Activated T-helper 1 cell treated with anti-CD3 and anti-CD28 coated beads, Interleukin-12 subunit alpha, Interleukin-12 subunit beta, Interleukin-2, Interleukin-4 antibody, amounts not matched to agents 30 ng/mL and 10 ng/mL and 1 ng/mL, durations not matched to agents 14 hours and 24 hours and 36 hours (primary cell): Measurements from ENCODE around the gene LY6G6F. TPM values are rescaled to one million over a fixed set of nuclear protein-coding genes. Genes with fewer than 3 reads are reported as not detected.

Source experiments
- DNase-seq: peaks from one replicate; pipeline ENCODE4 v3.0.0; 2021; ENCODE audit warnings: low spot score
- H3K27ac Mint-ChIP-seq: one replicate; pipeline ENCODE4 v1.8.0; 2021; ENCODE audit warnings: mild to moderate bottlenecking, mixed read lengths
- H3K27me3 Mint-ChIP-seq: one replicate; pipeline ENCODE4 v1.8.0; 2022; ENCODE audit warnings: mild to moderate bottlenecking, moderate library complexity, mixed read lengths; ENCODE audit not compliant: insufficient read depth
- H3K36me3 Mint-ChIP-seq: one replicate; pipeline ENCODE4 v1.8.0; 2021; ENCODE audit warnings: low read depth, mixed read lengths
- H3K4me1 Mint-ChIP-seq: one replicate; pipeline ENCODE4 v1.8.0; 2021; ENCODE audit warnings: low read depth, mixed read lengths
- H3K4me3 Mint-ChIP-seq: one replicate; pipeline ENCODE4 v1.8.0; 2021; ENCODE audit warnings: mild to moderate bottlenecking, moderate library complexity, mixed read lengths
- H3K9me3 Mint-ChIP-seq: one replicate; pipeline ENCODE4 v1.8.0; 2021; ENCODE audit warnings: mixed read lengths
- intact Hi-C: fragments of 100-400 bp; cut with micrococcal nuclease; formaldehyde crosslinking; loops from one replicate; pipeline ENCODE4 v1.15.1; 2024
- total RNA-seq: library from RNA; stranded (reverse); gene quantifications from 2 replicates; pipeline ENCODE4 v1.2.3, GENCODE V29; 2022

Gene LY6G6F
- total RNA-seq, 1 donor from 2014 or later = not detected

DNA sequence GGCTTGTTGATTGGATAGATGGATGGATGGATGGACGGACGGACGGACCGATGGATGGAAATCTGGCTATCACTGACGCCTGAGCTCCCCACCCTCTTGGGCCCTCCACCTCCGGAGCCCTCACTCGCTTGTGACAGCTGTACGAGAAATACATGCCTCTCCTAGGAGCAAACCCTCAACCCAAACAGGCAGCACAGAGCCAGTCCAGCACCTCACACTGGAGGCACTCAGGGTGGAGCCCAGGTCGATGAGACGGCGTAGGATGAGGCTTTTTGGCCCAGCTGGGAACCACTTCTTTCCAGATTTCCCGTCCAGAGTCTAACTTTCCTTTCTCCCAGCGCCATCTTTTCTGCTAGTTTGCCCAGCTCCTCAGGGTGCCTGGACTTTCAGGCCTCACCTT, 23.1 kb upstream of the LY6G6F start:
- DNase-seq = no peak
- intact Hi-C loops = no loop called here
- Mint-ChIP-seq H3K4me1 (peaks cover 24% of the 10 kb centered on the region), H3K9me3 (no peaks in the 10 kb centered on the region), H3K4me3 (no peak overlapping the region), H3K27ac (no peak overlapping the region), H3K27me3 (no peaks in the 10 kb centered on the region), H3K36me3 (peaks cover 19% of the 10 kb centered on the region)

DNA sequence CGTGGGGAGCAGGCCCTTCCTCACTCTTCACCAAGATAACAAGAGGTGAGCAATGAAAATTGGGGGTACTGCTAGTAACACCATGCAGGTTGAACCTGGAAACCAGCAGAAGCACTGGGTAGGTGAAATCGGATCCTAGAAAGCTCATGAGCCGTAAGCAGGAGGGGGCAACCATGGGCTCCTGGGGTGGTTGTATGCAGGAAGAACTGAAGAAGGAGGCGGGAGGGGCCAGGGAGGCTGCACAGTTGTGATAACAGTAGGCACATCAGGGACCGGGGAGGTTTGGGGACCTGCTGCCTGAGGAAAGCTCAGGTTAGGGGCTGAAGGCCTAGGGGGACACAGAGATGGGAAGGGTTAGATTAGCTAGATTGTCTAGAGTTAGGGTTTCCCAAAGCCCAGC, 20.2 kb upstream of the LY6G6F start:
- H3K9me3 Mint-ChIP-seq = no peaks in the 10 kb centered on the region

GRCh38 chr6:31687321-31687720, 19.3 kb upstream of the LY6G6F start:
- no peak overlapping the region for H3K27ac Mint-ChIP-seq
- DNase-seq = no peak
- no peak overlapping the region for H3K4me3 Mint-ChIP-seq
- no peaks in the 10 kb centered on the region for H3K9me3 Mint-ChIP-seq
- no peaks in the 10 kb centered on the region for H3K27me3 Mint-ChIP-seq
- intact Hi-C loops = no loop called here
- peaks cover 29% of the 10 kb centered on the region for H3K36me3 Mint-ChIP-seq
- H3K4me1 Mint-ChIP-seq = peaks cover 10% of the 10 kb centered on the region

More for the DNA sequence above, 20.2 kb upstream of the LY6G6F start:
- no peak for DNase-seq
- intact Hi-C loops = no loop called here
- H3K27ac Mint-ChIP-seq = no peak overlapping the region
- H3K4me1 Mint-ChIP-seq = peaks cover 13% of the 10 kb centered on the region
- no peaks in the 10 kb centered on the region for H3K27me3 Mint-ChIP-seq
- H3K4me3 Mint-ChIP-seq = no peak overlapping the region
- H3K36me3 Mint-ChIP-seq = peaks cover 28% of the 10 kb centered on the region

DNA sequence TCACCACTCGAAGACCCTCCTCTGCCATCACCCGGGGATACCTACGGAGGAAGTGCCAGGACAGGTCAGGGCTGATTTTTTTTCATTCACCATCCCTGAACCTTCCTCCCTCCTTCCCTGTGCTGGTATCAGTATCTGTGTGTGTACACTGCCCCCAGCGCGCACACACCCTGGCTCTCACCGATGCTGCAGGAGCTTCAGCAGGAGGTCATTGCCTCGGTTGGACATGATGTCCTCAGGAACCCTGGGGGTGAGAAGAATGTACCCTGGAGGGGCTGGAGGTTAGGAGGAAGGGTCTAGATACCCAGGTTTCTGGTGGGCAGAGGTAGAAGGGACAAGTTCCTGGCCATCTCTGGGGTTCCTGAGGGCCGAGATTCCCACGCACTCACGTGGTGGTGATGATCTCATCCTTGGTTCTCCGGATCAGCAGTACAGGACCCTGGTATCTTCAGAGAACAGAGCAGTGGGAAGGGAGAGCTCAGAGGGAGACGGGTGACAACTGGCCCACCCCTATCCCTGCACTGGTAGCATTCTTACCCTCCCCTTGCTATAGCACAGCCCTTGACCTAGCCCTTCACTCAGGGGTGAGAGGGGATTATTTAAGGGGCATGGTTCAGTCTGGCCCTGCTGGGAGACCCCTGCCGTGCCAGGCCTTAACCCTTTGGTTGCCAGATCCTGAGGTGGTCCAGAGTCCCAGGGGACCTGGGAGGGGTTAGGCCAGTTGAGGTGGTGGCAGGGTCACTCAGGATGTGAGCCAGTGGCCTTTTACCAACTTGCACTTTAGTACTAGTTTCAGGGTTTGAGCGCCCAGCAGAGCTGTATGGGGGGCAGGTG, 18.6 kb upstream of the LY6G6F start:
- Mint-ChIP-seq H3K27ac (no peak overlapping the region), H3K4me1 (peaks cover 10% of the 10 kb centered on the region), H3K4me3 (no peak overlapping the region), H3K9me3 (no peaks in the 10 kb centered on the region), H3K27me3 (no peaks in the 10 kb centered on the region), H3K36me3 (peaks cover 34% of the 10 kb centered on the region)
- intact Hi-C loops = no loop called here
- no peak for DNase-seq

GRCh38 chr6:31689249-31690110, 17.2 kb upstream of the LY6G6F start:
- H3K36me3 Mint-ChIP-seq = peaks cover 34% of the 10 kb centered on the region
- peaks cover 10% of the 10 kb centered on the region for H3K4me1 Mint-ChIP-seq
- H3K9me3 Mint-ChIP-seq = no peaks in the 10 kb centered on the region
- H3K27me3 Mint-ChIP-seq = no peaks in the 10 kb centered on the region
- no peak overlapping the region for H3K27ac Mint-ChIP-seq
- intact Hi-C loops = no loop called here
- no peak for DNase-seq
- no peak overlapping the region for H3K4me3 Mint-ChIP-seq

GRCh38 chr6:31690231-31691077, 16.2 kb upstream of the LY6G6F start:
- no peak overlapping the region for H3K4me3 Mint-ChIP-seq
- DNase-seq = no peak
- H3K27me3 Mint-ChIP-seq = no peaks in the 10 kb centered on the region
- intact Hi-C loops = no loop called here
- H3K27ac Mint-ChIP-seq = no peak overlapping the region
- peaks cover 36% of the 10 kb centered on the region for H3K36me3 Mint-ChIP-seq
- no peaks in the 10 kb centered on the region for H3K9me3 Mint-ChIP-seq
- peaks cover 10% of the 10 kb centered on the region for H3K4me1 Mint-ChIP-seq

DNA sequence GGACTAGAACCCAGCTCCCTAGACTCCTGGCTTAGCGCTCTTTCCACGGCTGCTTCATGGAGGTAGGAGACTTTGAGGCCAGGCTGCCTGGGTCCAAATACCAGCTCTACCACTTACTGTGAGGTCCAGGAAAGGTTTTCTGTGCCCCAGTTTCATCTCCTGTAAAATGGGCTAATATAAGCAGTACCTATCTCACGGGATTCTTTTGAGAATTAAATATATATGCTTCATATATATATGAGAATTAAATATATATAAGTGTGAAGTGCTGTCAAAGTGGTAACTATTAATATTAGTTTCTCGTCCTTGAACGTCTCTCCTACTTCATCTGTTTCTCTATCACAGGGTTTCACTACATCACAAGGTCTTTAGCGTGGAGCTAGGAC, 15.6 kb upstream of the LY6G6F start:
- Mint-ChIP-seq H3K9me3 (no peaks in the 10 kb centered on the region), H3K27me3 (no peaks in the 10 kb centered on the region), H3K4me3 (no peak overlapping the region), H3K36me3 (peaks cover 36% of the 10 kb centered on the region), H3K27ac (no peak overlapping the region), H3K4me1 (peaks cover 10% of the 10 kb centered on the region)
- DNase-seq = no peak
- intact Hi-C loops = no loop called here

GRCh38 chr6:31691564-31692108, 15.0 kb upstream of the LY6G6F start:
- Mint-ChIP-seq H3K9me3 (no peaks in the 10 kb centered on the region), H3K36me3 (peaks cover 32% of the 10 kb centered on the region), H3K27ac (no peak overlapping the region), H3K4me3 (no peak overlapping the region), H3K4me1 (peaks cover 10% of the 10 kb centered on the region), H3K27me3 (no peaks in the 10 kb centered on the region)
- intact Hi-C loops = no loop called here
- DNase-seq = no peak

GRCh38 chr6:31692353-31692752, 14.3 kb upstream of the LY6G6F start:
- intact Hi-C loops = no loop called here
- Mint-ChIP-seq H3K9me3 (no peaks in the 10 kb centered on the region), H3K4me3 (no peak overlapping the region), H3K27me3 (no peaks in the 10 kb centered on the region), H3K27ac (no peak overlapping the region), H3K36me3 (peaks cover 35% of the 10 kb centered on the region), H3K4me1 (peaks cover 13% of the 10 kb centered on the region)
- DNase-seq = no peak

- no peak for DNase-seq
- no peaks in the 10 kb centered on the region for H3K27me3 Mint-ChIP-seq
- H3K27ac Mint-ChIP-seq = no peak overlapping the region
- peaks cover 35% of the 10 kb centered on the region for H3K36me3 Mint-ChIP-seq
- H3K4me1 Mint-ChIP-seq = peaks cover 18% of the 10 kb centered on the region
- intact Hi-C loops = no loop called here
- no peak overlapping the region for H3K4me3 Mint-ChIP-seq
- H3K9me3 Mint-ChIP-seq = no peaks in the 10 kb centered on the region
These were observed 13.8 kb upstream of the LY6G6F start for GRCh38 chr6:31692886-31693285.

GRCh38 chr6:31693535-31693934, 13.1 kb upstream of the LY6G6F start:
- no peaks in the 10 kb centered on the region for H3K27me3 Mint-ChIP-seq
- peaks cover 34% of the 10 kb centered on the region for H3K36me3 Mint-ChIP-seq
- no peak overlapping the region for H3K4me3 Mint-ChIP-seq
- no peak overlapping the region for H3K27ac Mint-ChIP-seq
- no peaks in the 10 kb centered on the region for H3K9me3 Mint-ChIP-seq
- DNase-seq = no peak
- intact Hi-C loops = no loop called here
- peaks cover 22% of the 10 kb centered on the region for H3K4me1 Mint-ChIP-seq

GRCh38 chr6:31697555-31697954, 9.1 kb upstream of the LY6G6F start:
- no peaks in the 10 kb centered on the region for H3K27me3 Mint-ChIP-seq
- H3K9me3 Mint-ChIP-seq = no peaks in the 10 kb centered on the region
- peaks cover 29% of the 10 kb centered on the region for H3K4me1 Mint-ChIP-seq
- peak overlapping the region; percentile 6 for H3K4me3 Mint-ChIP-seq
- H3K36me3 Mint-ChIP-seq = peaks cover 32% of the 10 kb centered on the region
- intact Hi-C loops = no loop called here
- H3K27ac Mint-ChIP-seq = peak overlapping the region; percentile 80
- DNase-seq = no peak
